ENCODE measurements around the gene CFB.

CFB gene

DNA sequence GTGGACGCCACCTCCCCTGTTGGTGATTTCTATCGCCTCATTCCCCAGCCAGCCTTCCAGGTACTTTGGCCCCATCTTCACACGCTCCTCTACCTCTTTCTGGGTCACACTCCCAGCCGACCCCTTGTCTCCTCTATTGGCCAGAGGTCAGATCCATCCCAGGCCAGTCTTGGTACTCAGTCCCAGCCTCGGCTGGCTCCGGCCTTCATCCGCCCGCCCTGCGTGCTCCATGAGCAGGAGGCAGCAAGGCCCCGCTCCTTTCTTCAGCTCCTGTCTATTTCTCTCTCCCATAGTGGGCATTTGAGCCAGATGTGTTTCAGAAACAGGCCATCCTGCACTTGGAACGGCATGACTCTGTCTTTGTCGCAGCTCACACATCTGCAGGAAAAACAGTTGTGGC, 15.7 kb downstream of the CFB start:
- in situ Hi-C loops (cut with HindIII; ENCODE audit: low pct_unique_long_range_greater_than_20kb, low sequenced_read_pairs), result no loop called here
- no peak for TF ChIP-seq JUND (IDR thresholded peaks at IDR 0.05; ENCODE audit: low read depth)
- DNase-seq (ENCODE audit: low read depth in 1 of 2, low spot score in 1 of 2), result no peak

DNA sequence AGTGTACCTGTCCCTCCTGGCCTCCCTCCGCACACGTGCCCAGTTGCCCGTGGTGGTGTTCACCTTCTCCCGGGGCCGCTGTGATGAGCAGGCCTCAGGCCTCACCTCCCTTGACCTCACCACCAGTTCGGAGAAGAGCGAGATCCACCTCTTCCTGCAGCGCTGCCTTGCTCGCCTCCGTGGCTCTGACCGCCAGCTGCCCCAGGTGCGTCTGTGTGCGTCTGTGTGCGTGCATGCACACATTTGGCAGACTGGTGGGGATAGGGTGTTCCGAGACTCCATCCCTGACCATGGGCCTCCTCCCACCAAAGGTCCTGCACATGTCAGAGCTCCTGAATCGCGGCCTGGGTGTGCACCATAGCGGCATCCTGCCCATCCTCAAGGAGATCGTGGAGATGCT, 18.0 kb downstream of the CFB start:
- in situ Hi-C loops (cut with HindIII; ENCODE audit: low pct_unique_long_range_greater_than_20kb, low sequenced_read_pairs), result no loop called here
- TF ChIP-seq JUND (IDR thresholded peaks at IDR 0.05; ENCODE audit: low read depth), result no peak
- no peak for DNase-seq (ENCODE audit: low read depth in 1 of 2, low spot score in 1 of 2)

DNA sequence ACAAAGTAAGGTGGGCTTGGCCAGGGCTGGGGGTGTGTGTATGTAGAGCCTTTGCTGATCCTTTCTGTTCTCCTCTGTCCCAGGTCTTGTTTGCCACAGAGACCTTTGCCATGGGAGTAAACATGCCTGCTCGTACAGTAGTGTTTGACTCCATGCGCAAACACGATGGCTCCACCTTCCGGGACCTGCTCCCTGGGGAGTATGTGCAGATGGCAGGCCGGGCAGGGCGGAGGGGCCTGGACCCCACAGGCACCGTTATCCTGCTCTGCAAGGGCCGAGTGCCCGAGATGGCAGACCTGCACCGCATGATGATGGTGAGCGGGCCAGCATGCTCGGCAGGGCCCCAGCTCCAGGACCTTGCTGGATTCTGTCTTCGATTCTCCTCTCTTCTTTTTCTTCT, 19.8 kb downstream of the CFB start:
- DNase-seq (ENCODE audit: low read depth in 1 of 2, low spot score in 1 of 2), result no peak
- in situ Hi-C loops (cut with HindIII; ENCODE audit: low pct_unique_long_range_greater_than_20kb, low sequenced_read_pairs), result no loop called here
- TF ChIP-seq JUND (IDR thresholded peaks at IDR 0.05; ENCODE audit: low read depth), result no peak

DNA sequence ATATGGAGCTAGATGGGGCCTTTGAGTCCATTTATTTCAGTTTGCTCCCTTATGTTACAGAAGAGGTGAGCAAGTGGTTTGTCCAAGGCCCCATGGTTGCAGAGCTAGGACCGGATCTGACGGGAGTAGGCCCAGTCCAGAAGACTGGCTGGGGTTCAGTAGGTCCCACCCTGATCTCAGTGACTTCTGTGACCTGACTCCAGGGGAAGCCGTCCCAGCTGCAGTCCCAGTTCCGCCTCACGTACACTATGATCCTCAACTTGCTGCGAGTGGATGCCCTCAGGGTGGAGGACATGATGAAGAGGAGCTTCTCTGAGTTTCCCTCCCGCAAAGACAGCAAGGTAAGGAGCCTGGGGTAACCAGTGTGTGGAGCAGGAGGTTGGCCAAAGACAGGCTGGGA, 20.6 kb downstream of the CFB start:
- in situ Hi-C loops (cut with HindIII; ENCODE audit: low pct_unique_long_range_greater_than_20kb, low sequenced_read_pairs), result no loop called here
- no peak for TF ChIP-seq JUND (IDR thresholded peaks at IDR 0.05; ENCODE audit: low read depth)
- no peak for DNase-seq (ENCODE audit: low read depth in 1 of 2, low spot score in 1 of 2)

DNA sequence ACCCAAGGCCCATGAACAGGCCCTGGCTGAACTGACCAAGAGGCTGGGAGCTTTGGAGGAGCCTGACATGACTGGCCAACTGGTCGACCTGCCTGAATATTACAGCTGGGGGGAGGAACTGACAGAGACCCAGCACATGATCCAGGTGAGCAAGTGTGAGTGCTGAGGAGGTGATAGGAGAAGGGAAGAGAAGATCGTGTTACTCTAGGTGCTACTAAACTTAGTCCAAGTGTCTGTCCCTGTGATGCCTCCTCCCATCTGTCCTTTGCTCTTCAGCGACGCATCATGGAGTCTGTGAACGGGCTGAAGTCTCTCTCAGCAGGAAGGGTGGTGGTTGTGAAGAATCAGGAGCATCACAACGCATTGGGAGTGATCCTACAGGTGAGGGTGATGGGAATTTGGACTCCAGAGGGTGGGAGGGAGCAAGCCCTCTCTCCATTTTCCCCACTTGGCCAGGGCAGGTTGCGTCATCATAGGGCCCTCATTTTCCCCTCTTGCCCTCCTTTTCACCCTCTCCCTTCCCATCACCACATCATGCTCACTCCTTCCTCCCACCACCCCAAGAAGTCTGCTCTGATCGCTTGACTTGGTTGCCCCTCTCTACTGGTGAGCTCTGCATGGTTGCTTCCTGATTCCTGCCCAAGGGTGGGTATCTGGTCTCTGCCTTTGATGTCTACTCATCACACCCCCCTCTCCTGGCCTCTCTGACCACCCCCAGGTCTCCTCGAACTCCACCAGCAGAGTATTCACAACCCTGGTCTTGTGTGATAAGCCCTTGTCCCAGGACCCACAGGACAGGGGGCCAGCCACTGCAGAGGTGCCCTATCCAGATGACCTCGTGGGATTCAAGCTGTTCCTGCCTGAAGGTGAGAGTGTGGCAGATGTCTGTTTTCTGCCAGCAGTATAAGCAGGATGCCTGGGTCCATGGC, 21.4 kb downstream of the CFB start:
- in situ Hi-C loops (cut with HindIII; ENCODE audit: low pct_unique_long_range_greater_than_20kb, low sequenced_read_pairs), result no loop called here
- DNase-seq (ENCODE audit: low read depth in 1 of 2, low spot score in 1 of 2), result no peak

DNA sequence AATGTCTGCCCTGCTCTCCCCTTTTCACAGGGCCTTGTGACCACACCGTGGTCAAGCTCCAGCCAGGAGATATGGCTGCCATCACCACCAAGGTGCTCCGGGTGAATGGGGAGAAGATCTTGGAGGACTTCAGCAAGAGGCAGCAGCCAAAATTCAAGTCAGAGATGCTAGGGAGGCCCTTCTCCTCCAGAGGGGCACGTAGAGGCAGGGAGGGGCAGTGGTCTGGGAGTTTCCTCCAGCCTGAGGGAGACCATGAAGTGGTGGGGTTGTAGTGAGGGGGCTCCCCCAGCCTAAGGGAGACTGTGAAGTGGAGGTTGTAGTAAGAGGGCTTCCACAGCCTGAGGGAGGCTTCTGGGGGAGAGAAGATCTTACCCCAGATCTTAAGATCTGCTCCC, 22.0 kb downstream of the CFB start:
- in situ Hi-C loops (cut with HindIII; ENCODE audit: low pct_unique_long_range_greater_than_20kb, low sequenced_read_pairs), result no loop called here
- no peak for DNase-seq (ENCODE audit: low read depth in 1 of 2, low spot score in 1 of 2)
- TF ChIP-seq JUND (IDR thresholded peaks at IDR 0.05; ENCODE audit: low read depth), result no peak

More for the DNA sequence above, 21.4 kb downstream of the CFB start:
- no peak for TF ChIP-seq JUND (IDR thresholded peaks at IDR 0.05; ENCODE audit: low read depth)

DNA sequence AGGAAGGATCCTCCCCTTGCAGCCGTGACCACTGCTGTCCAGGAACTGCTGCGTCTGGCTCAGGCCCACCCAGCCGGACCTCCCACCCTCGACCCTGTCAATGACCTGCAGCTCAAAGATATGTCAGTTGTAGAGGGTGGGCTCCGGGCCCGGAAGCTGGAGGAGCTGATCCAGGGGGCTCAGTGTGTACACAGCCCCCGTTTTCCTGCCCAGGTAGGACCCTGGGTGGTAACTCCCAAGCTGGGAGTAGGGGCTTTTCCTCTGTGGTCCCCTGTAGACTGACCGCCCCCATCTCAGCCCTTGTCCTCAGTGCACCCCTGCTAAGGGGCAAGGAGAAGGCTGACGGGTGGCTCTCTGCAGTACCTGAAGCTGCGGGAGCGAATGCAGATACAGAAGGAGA, 22.4 kb downstream of the CFB start:
- no peak for TF ChIP-seq JUND (IDR thresholded peaks at IDR 0.05; ENCODE audit: low read depth)
- in situ Hi-C loops (cut with HindIII; ENCODE audit: low pct_unique_long_range_greater_than_20kb, low sequenced_read_pairs), result no loop called here
- no peak for DNase-seq (ENCODE audit: low read depth in 1 of 2, low spot score in 1 of 2)

DNA sequence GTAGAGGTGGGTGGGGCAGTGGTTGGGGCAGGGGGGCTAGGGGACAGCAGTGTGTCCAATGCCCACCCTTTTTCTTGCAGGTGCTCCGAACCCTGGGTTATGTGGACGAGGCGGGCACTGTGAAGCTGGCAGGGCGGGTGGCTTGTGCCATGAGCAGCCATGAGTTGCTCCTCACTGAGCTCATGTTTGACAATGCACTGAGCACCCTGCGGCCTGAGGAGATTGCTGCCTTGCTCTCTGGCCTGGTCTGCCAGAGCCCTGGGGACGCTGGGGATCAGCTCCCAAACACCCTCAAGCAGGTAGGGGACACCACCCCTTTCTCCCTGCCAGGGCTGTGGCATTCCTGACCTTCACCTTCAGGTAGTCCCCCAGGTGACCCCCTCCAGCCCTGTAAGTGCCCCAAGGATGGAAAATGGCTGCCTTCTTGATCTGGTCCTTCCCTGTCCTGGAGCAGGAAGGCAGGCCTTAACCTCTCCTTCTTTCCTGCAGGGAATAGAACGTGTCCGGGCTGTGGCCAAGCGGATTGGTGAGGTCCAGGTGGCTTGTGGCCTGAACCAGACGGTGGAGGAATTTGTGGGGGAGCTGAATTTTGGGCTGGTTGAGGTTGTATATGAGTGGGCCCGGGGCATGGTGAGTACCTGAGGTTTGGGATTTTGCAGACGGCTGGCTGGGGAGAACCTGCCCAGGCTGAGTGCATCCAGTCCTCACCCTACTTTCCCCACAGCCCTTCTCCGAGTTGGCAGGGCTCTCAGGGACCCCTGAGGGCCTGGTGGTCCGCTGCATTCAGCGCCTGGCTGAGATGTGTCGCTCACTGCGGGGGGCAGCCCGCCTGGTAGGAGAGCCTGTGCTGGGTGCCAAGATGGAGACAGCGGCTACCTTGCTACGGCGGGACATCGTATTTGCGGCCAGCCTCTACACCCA, 23.2 kb downstream of the CFB start:
- TF ChIP-seq JUND (IDR thresholded peaks at IDR 0.05; ENCODE audit: low read depth), result no peak
- DNase-seq (ENCODE audit: low read depth in 1 of 2, low spot score in 1 of 2), result no peak
- in situ Hi-C loops (cut with HindIII; ENCODE audit: low pct_unique_long_range_greater_than_20kb, low sequenced_read_pairs), result no loop called here

DNA sequence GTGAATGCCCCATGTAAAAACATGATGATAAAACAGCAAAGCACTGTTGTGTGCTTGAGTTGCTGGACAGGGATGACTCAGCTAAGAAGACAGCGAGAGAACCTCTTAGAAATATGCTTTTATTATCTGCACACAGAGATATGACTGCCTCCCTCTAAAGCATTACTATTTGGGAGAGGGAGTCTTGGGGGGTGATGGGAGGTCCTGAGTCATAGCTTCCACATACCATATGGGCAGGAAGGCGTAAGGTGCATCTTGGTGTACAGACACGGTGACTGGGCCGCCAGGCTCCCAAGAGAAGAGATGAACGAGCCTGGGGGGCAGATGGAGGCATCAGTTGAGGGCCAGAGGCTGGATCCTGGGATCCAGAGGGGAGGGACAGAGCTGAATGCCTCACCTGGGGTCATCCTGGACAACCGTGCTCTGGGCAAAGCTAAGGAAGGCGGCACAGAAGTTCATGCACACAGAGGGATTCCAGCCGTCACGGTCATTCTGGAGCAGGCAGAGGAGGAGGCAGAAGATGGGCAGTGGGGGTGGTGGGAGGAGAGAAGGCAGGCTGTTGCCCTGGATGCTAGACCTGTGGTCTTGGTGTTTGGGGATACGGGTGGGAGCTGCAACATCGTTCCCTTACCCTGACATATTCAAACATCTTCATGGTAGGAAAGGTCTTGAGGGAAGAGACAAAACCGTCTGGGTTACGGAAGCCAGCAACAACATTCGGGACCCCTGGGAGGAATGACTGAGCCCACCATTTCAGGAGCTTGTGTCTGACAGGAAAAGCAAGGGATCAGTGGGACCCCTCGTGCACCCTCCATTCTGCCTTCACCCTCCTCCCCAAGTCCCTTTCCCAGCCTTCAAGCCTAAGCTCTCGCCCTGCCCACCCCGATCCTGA, 24.1 kb downstream of the CFB start:
- in situ Hi-C loops (cut with HindIII; ENCODE audit: low pct_unique_long_range_greater_than_20kb, low sequenced_read_pairs), result no loop called here
- DNase-seq (ENCODE audit: low read depth in 1 of 2, low spot score in 1 of 2), result no peak
- TF ChIP-seq JUND (IDR thresholded peaks at IDR 0.05; ENCODE audit: low read depth), result no peak

DNA sequence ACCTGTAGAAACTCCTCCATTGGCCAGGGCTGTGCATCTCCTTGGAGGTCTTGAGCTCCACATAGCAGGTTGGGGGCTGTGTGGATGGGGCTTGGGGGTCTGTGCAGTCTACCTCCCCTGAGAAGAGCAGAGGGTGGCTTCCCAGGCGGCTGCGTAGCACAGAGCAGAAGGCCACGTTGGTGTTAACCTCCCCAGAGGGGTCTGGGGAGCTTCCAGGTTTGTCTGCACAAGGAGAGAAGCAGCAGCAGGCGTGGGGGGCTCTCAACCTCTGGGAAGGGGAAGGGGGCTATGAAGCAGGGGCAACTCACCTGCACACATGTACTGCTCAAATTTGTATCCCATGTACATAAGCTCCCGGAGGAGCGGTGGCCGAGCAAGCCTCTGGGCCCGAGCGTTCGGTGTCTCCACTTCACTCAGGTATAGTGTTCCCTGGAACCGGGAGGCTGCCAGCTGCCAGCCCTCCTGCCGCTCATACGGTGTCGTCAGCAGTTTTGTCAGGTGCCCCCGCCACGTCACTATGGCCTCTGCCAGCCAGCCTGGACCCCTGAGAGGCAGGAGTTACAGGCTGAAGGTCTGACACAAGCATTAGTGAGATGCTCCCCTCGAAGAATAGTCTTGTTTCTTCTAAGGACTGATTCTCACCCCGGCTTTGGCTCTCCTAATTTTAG, 24.8 kb downstream of the CFB start:
- TF ChIP-seq JUND (IDR thresholded peaks at IDR 0.05; ENCODE audit: low read depth), result no peak
- in situ Hi-C loops (cut with HindIII; ENCODE audit: low pct_unique_long_range_greater_than_20kb, low sequenced_read_pairs), result no loop called here
- DNase-seq (ENCODE audit: low read depth in 1 of 2, low spot score in 1 of 2), result no peak

DNA sequence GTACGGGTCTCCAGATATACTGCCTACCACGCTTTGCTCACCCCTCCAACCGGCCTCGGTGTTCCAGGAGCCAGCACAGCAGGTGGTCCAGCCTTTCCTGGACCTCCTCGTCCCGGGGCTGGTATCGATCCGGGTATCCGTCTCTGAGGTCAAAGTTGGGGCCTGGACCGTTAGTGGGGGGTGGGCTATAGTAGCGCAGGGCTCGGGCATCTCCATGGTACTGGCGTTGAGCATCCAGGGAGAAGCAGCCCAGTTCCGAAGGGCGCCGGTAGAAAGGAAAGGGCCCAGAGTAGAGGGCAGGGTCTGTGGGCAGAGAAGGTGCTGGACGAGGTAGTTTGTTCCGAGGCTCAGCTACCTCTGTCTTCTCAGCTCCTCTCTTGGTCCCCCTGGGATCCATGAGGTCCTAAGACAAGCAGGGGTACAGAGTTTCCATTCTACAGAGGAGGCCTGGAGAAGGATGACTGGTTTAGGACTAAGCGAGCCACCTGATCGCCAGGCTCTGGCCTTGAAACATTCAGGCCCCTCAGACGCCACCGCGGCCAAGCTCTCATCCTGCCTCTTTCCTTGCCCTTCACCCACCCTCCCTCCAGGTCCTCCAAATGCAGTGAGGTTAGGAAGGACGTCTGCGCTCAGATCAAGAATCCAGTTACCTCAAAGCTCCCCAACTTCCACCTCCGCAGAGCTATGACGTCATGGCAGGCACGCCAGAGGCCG, 25.5 kb downstream of the CFB start:
- no peak for DNase-seq (ENCODE audit: low read depth in 1 of 2, low spot score in 1 of 2)
- in situ Hi-C loops (cut with HindIII; ENCODE audit: low pct_unique_long_range_greater_than_20kb, low sequenced_read_pairs), result no loop called here
- no peak for TF ChIP-seq JUND (IDR thresholded peaks at IDR 0.05; ENCODE audit: low read depth)

All from T47D (cell line).